Measurements from ENCODE around the gene IDE.

GRCh38 chr10:92450896-92451295 is 123.0 kb downstream of the IDE start:
- no peak for TF ChIP-seq POLR2A (IDR thresholded peaks at IDR 0.05)
- TF ChIP-seq CTCF (IDR thresholded peaks at IDR 0.05), result no peak
- no peak for TF ChIP-seq EP300 (IDR thresholded peaks at IDR 0.05)
- no peak for TF ChIP-seq POLR2AphosphoS5 (IDR thresholded peaks at IDR 0.05)
